MCF 10A (cell line): ENCODE results near the gene NOL7. TPM values are rescaled to one million over a fixed set of nuclear protein-coding genes. Genes with fewer than 3 reads are reported as not detected.

Experiments used
- BruUV-seq: library from RNA; stranded (reverse); fragments of 400-500 nt; replicated peaks from 2 replicates; lab custom pipeline; 2021; lab: Mats Ljungman, UMichigan
- CTCF ChIA-PET: fragments of 300-600 bp; sonication (Branson Sonifier 250); formaldehyde crosslinking; extraction: SDS; loops from one replicate; lab custom pipeline; 2021; ENCODE audit warnings: antibody characterized with exemption, inconsistent platforms; lab: Yijun Ruan, JAX
- POLR2A ChIA-PET: fragments of 300-600, 350-650 bp; sonication (Branson Sonifier 250); formaldehyde crosslinking; extraction: SDS; loops from one replicate; lab custom pipeline; 2020; ENCODE audit warnings: antibody characterized with exemption, inconsistent platforms; lab: Yijun Ruan, JAX
- DNase-seq: peaks from one replicate; pipeline ENCODE4 v3.0.0-alpha.2; 2018; ENCODE audit not compliant: unreplicated experiment
- H3K27ac Mint-ChIP-seq: one replicate; pipeline ENCODE4 v1.8.0; 2022; ENCODE audit warnings: mild to moderate bottlenecking, low read depth, mixed read lengths; ENCODE audit not compliant: unreplicated experiment
- H3K27me3 Mint-ChIP-seq: one replicate; pipeline ENCODE4 v1.8.0; 2022; ENCODE audit warnings: mixed read lengths; ENCODE audit not compliant: insufficient read depth, unreplicated experiment
- H3K36me3 Mint-ChIP-seq: one replicate; pipeline ENCODE4 v1.8.0; 2022; ENCODE audit warnings: mild to moderate bottlenecking, moderate library complexity, mixed read lengths; ENCODE audit not compliant: insufficient read depth, unreplicated experiment
- H3K4me1 Mint-ChIP-seq: one replicate; pipeline ENCODE4 v1.8.0; 2022; ENCODE audit warnings: mixed read lengths; ENCODE audit not compliant: insufficient read depth, unreplicated experiment
- H3K4me3 Mint-ChIP-seq: one replicate; pipeline ENCODE4 v1.8.0; 2022; ENCODE audit warnings: mild to moderate bottlenecking, moderate library complexity, mixed read lengths; ENCODE audit not compliant: unreplicated experiment
- H3K9me3 Mint-ChIP-seq: one replicate; pipeline ENCODE4 v1.8.0; 2022; ENCODE audit warnings: mixed read lengths; ENCODE audit not compliant: unreplicated experiment
- CTCF ChIP-seq: fragments of 200-600 bp; IDR thresholded peaks from one replicate; pipeline ENCODE4 v1.8.0; 2022; ENCODE audit warnings: antibody characterized with exemption, mild to moderate bottlenecking; ENCODE audit not compliant: unreplicated experiment
- intact Hi-C: fragments of 100-400 bp; cut with micrococcal nuclease; formaldehyde crosslinking; loops from 2 replicates; pipeline ENCODE4 v1.14.1; 2022
- total RNA-seq: library from RNA; stranded (reverse); gene quantifications from 2 replicates; pipeline ENCODE4 v1.2.3, GENCODE V29; 2022

NOL7 gene
- total RNA-seq, 1 experiment from 2014 or later, result 98.5 TPM

DNA sequence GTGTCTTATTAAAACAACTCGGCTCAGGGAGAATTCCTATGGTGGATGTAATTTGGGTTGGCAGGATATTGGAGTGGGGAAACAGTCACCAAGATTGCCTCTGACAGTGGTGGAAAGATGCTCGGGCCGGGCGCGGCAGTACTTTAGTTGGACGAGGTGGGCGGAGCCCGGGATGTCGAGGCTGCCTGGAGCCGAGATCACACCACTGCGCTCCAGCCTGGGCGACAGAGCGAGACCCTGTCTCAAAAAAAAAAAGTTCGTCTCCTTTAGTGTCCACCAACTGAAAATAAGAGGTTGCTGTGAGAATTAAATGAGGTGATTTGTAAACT, 621 bp downstream of the NOL7 start:
- CTCF ChIA-PET, result interaction anchor here (0.5 to 4.7 kb wide), 21 partner anchors 9 to 625 kb away, joined by 3 to 23 read pairs (median 3); partner anchors contain the start of gene SIRT5
- H3K4me1 Mint-ChIP-seq, result peaks cover 9% of the 10 kb centered on the region
- H3K27me3 Mint-ChIP-seq, result no peaks in the 10 kb centered on the region
- no peak for TF ChIP-seq CTCF
- POLR2A ChIA-PET, result interaction anchor here (0.7 to 4.9 kb wide), 28 partner anchors 9 to 652 kb away, joined by 3 to 109 read pairs (median 4); partner anchors contain the start of genes GFOD1, MCUR1, RANBP9 and SIRT5
- intact Hi-C loops, result loop anchor here (1.0 to 10.0 kb wide), 4 partner anchors 41 to 279 kb away; partner anchors contain the start of genes RANBP9 and SIRT5
- H3K9me3 Mint-ChIP-seq, result no peaks in the 10 kb centered on the region
- peak overlapping the region; percentile 98 for H3K27ac Mint-ChIP-seq
- H3K4me3 Mint-ChIP-seq, result peak overlapping the region; percentile 99
- peak; percentile 51 for DNase-seq
- peaks cover 62% of the 10 kb centered on the region for H3K36me3 Mint-ChIP-seq
- no TSS peak for BruUV-seq

DNA sequence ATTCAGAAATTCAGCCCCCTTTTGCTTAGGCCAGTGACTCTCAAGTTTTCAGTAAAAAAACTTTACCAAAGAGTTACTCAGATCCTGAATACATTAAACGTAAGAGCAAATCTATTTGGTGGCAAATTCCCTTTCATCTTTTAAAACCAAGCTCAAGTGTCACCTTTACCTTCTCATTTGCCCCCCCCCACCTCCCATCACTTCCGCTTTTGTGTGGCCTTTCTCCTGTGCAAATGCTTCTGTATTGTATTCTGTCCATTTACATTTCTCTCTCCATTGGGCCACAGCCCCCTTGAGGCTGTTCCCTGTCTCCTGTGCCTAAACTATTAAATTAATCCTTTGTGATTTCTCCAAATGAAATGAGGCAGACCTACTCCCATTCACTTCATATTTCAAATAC, 1.9 kb downstream of the NOL7 start:
- intact Hi-C loops, result loop anchor here (10.0 kb wide), 1 partner anchor 178 kb away; no protein-coding TSS in a partner anchor
- H3K4me1 Mint-ChIP-seq, result peaks cover 9% of the 10 kb centered on the region
- no TSS peak for BruUV-seq
- peak overlapping the region; percentile 99 for H3K4me3 Mint-ChIP-seq
- no peaks in the 10 kb centered on the region for H3K27me3 Mint-ChIP-seq
- CTCF ChIA-PET, result interaction anchor here (0.6 to 2.0 kb wide), 4 partner anchors 8 to 979 kb away, joined by 3 to 9 read pairs (median 4); no protein-coding TSS in a partner anchor
- H3K36me3 Mint-ChIP-seq, result peaks cover 75% of the 10 kb centered on the region
- POLR2A ChIA-PET, result interaction anchor here (0.8 to 4.9 kb wide), 8 partner anchors 7 to 136 kb away, joined by 3 to 109 read pairs (median 14); partner anchors contain the start of genes GFOD1, RANBP9 and SIRT5
- DNase-seq, result no peak
- no peak for TF ChIP-seq CTCF
- peak overlapping the region; percentile 26 for H3K27ac Mint-ChIP-seq
- no peaks in the 10 kb centered on the region for H3K9me3 Mint-ChIP-seq

- POLR2A ChIA-PET, result interaction anchor here (0.6 to 2.0 kb wide), 2 partner anchors 9 to 439 kb away, joined by 3 to 22 read pairs; partner anchors contain the start of gene NOL7
Measured at GRCh38 chr6:13624871-13625288, 9.7 kb downstream of the NOL7 start.

More at GRCh38 chr6:13624871-13625288, 9.7 kb downstream of the NOL7 start:
- CTCF ChIA-PET, result interaction anchor here (0.6 to 1.4 kb wide), 6 partner anchors 8 to 283 kb away, joined by 3 to 12 read pairs (median 4); no protein-coding TSS in a partner anchor
- peaks cover 9% of the 10 kb centered on the region for H3K4me1 Mint-ChIP-seq
- H3K27me3 Mint-ChIP-seq, result no peaks in the 10 kb centered on the region
- no peaks in the 10 kb centered on the region for H3K9me3 Mint-ChIP-seq
- intact Hi-C loops, result loop anchor here (2.0 kb wide), 1 partner anchor 86 kb away; the partner anchor contains the start of gene RANBP9
- DNase-seq, result peak; percentile 45
- H3K27ac Mint-ChIP-seq, result no peak overlapping the region
- no TSS peak for BruUV-seq
- peaks cover 81% of the 10 kb centered on the region for H3K36me3 Mint-ChIP-seq
- TF ChIP-seq CTCF, result peak; percentile 44
- no peak overlapping the region for H3K4me3 Mint-ChIP-seq
